Uterus (tissue), 4 donors: Measurements from ENCODE around the gene ZCCHC7. TPM values are rescaled to one million over a fixed set of nuclear protein-coding genes. Genes with fewer than 3 reads are reported as not detected.

Experiments used
- DNase-seq, 2 donors: peaks; one replicate each; pipeline ENCODE4 v3.0.0-alpha.2; 2019 to 2020
- H3K27ac ChIP-seq, 2 donors: fragments of 200-600 bp; sonication (generic); 1 replicate in 1 of 2; 2 replicates in 1 of 2; pipeline ENCODE4 v1.5.1; 2016 to 2018
- H3K27me3 ChIP-seq, 2 donors: fragments of 200-600 bp; sonication (generic); one replicate each; pipeline ENCODE4 v1.5.1; 2018 to 2019; ENCODE audit warnings: control low read depth in 1 of 2
- H3K36me3 ChIP-seq, 2 donors: fragments of 200-600 bp; sonication (generic); one replicate each; pipeline ENCODE4 v1.5.1; 2019; ENCODE audit warnings: control low read depth in 1 of 2
- H3K4me1 ChIP-seq, 2 donors: fragments of 200-600 bp; sonication (generic); one replicate each; pipeline ENCODE4 v1.5.1; 2018 to 2019; ENCODE audit warnings: control low read depth in 1 of 2
- H3K4me3 ChIP-seq, 2 donors: fragments of 200-600 bp; sonication (generic); 1 replicate in 1 of 2; 2 replicates in 1 of 2; pipeline ENCODE4 v1.5.1; 2018 to 2019; ENCODE audit warnings: mild to moderate bottlenecking in 1 of 2
- H3K9me3 ChIP-seq, 2 donors: fragments of 200-600 bp; sonication (generic); one replicate each; pipeline ENCODE4 v1.5.1; 2019; ENCODE audit warnings: control low read depth in 1 of 2
- CTCF ChIP-seq, 4 experiments: fragments of 200-600 bp in 2 of 4; fragments of 450-650 bp in 2 of 4; sonication (generic) in 2 of 4; IDR thresholded peaks; one replicate each; pipeline ENCODE4 v1.5.1; 2016 to 2019; ENCODE audit warnings: antibody characterized with exemption in 4 of 4, mild to moderate bottlenecking in 2 of 4, moderate library complexity in 1 of 4
- POLR2A ChIP-seq, 2 donors: fragments of 450-650 bp; IDR thresholded peaks; one replicate each; pipeline ENCODE4 v1.6.1; 2016; ENCODE audit warnings: antibody characterized with exemption in 2 of 2, mild to moderate bottlenecking in 1 of 2, moderate library complexity in 1 of 2
- intact Hi-C: fragments of 100-400 bp; cut with DNase I; formaldehyde crosslinking; loops from one replicate; pipeline ENCODE4 v1.15.1; 2023; ENCODE audit warnings: low total_unique reads
- total RNA-seq, 4 donors: library from RNA; depleted of rRNA in 3 of 4; stranded (reverse); fragments of >200 nt in 3 of 4; gene quantifications; one replicate each; pipeline versions ENCODE4 v1.1.0 to v1.2.4, GENCODE V29; 2014 to 2023
- donor health status: DM: yes; HTN: yes; CAD: no.

ZCCHC7 gene
- total RNA-seq, 4 donors from 2014 or later = 15.6 to 37.4 (median 30.2) TPM

GRCh38 chr9:37167456-37168047 lies 47.2 kb downstream of the ZCCHC7 start:
- no peak for TF ChIP-seq CTCF (IDR thresholded peaks at IDR 0.05)
- TF ChIP-seq POLR2A (IDR thresholded peaks at IDR 0.05) = no peak

GRCh38 chr9:37172557-37172956 lies 52.2 kb downstream of the ZCCHC7 start:
- Histone ChIP-seq H3K36me3 (no peaks in the 10 kb centered on the region), H3K4me3 (no peak overlapping the region), H3K27ac (no peak overlapping the region), H3K4me1 (no peaks in the 10 kb centered on the region), H3K9me3 (no peaks in the 10 kb centered on the region), H3K27me3 (no peaks in the 10 kb centered on the region)
- DNase-seq = no peak
- TF ChIP-seq CTCF (IDR thresholded peaks at IDR 0.05) = no peak
- intact Hi-C loops = no loop called here

More at GRCh38 chr9:37167456-37168047, 47.2 kb downstream of the ZCCHC7 start:
- H3K36me3 ChIP-seq = no peaks in the 10 kb centered on the region
- no peak overlapping the region for H3K27ac ChIP-seq
- H3K4me3 ChIP-seq = no peak overlapping the region
- intact Hi-C loops = no loop called here
- no peaks in the 10 kb centered on the region for H3K27me3 ChIP-seq
- H3K9me3 ChIP-seq = no peaks in the 10 kb centered on the region
- H3K4me1 ChIP-seq = no peaks in the 10 kb centered on the region
- no peak for DNase-seq

- Histone ChIP-seq H3K4me1 (no peaks in the 10 kb centered on the region), H3K4me3 (no peak overlapping the region), H3K27me3 (no peaks in the 10 kb centered on the region), H3K9me3 (no peaks in the 10 kb centered on the region), H3K27ac (no peak overlapping the region), H3K36me3 (no peaks in the 10 kb centered on the region)
- intact Hi-C loops = no loop called here
- TF ChIP-seq POLR2A (IDR thresholded peaks at IDR 0.05) = no peak
- no peak for TF ChIP-seq CTCF (IDR thresholded peaks at IDR 0.05)
- no peak for DNase-seq
Measured at GRCh38 chr9:37174247-37174646, 53.9 kb downstream of the ZCCHC7 start.

- TF ChIP-seq POLR2A (IDR thresholded peaks at IDR 0.05) (no peak), CTCF (IDR thresholded peaks at IDR 0.05) (no peak)
- no peaks in the 10 kb centered on the region for H3K4me1 ChIP-seq
- intact Hi-C loops = no loop called here
- no peaks in the 10 kb centered on the region for H3K36me3 ChIP-seq
- DNase-seq = no peak
- no peaks in the 10 kb centered on the region for H3K9me3 ChIP-seq
- no peak overlapping the region for H3K4me3 ChIP-seq
- no peaks in the 10 kb centered on the region for H3K27me3 ChIP-seq
- H3K27ac ChIP-seq = no peak overlapping the region
Measured at GRCh38 chr9:37178742-37179141, 58.4 kb downstream of the ZCCHC7 start.

GRCh38 chr9:37179576-37179975 lies 59.2 kb downstream of the ZCCHC7 start:
- H3K27ac ChIP-seq = no peak overlapping the region
- intact Hi-C loops = no loop called here
- no peak for TF ChIP-seq POLR2A (IDR thresholded peaks at IDR 0.05)
- no peak for TF ChIP-seq CTCF (IDR thresholded peaks at IDR 0.05)
- no peak overlapping the region for H3K4me3 ChIP-seq
- H3K36me3 ChIP-seq = no peaks in the 10 kb centered on the region
- H3K4me1 ChIP-seq = no peaks in the 10 kb centered on the region
- no peak for DNase-seq
- H3K27me3 ChIP-seq = no peaks in the 10 kb centered on the region
- no peaks in the 10 kb centered on the region for H3K9me3 ChIP-seq
